CD4-positive, alpha-beta T cell treated with Interleukin-15 for 4 hours (primary cell): Measurements from ENCODE around the gene CRACR2B.

Experiments
- DNase-seq: peaks from one replicate; pipeline ENCODE4 v3.0.0-alpha.2; 2020; ENCODE audit warnings: low spot score

Gene CRACR2B

GRCh38 chr11:794766-795633, 32.7 kb upstream of the CRACR2B start:
- no peak for DNase-seq

DNA sequence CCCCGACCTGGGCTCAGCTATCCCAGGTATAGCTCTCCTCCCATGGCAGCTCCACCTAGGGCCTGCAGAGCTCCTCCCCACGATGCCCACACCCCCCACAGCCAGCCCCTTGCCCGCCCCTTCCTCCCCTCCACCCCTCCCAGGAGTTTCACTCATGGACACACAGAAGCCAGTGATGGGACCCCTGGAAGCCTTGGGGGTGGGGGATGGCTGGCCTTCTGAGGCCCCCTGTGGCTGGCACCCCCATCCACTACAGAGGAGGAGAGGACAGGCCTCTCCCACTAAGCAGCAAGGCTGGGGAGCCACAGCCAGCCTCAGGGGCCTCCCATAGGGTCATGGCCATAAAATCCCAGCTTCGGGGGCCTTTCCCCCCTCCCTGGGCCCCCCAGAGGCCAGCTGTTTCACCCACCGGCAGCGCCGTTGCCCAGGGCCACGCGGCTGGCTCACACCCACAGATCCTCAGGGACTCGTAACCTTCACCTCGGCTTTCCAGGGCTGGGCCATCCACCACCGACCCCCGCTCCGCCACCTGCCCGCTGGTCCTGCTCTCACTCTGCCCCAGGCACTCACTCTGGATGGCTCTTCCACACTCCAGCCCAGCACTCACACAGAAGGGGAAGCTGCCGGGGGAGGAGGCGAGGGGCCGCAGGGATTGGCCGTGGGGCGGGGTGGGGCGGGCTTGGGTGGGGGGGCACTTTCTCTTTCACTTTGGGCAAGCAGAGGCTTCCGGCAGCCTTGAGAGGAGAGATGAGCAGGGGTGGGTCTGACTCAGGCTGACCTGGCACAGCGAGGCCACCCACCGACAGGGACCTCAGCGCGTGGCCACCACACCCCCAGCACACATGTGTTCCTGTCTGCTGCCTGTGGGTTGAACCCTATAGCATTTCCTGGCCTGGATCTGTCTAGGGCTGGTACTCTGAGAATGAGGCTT, 31.8 kb upstream of the CRACR2B start:
- DNase-seq = peak; percentile 82

DNA sequence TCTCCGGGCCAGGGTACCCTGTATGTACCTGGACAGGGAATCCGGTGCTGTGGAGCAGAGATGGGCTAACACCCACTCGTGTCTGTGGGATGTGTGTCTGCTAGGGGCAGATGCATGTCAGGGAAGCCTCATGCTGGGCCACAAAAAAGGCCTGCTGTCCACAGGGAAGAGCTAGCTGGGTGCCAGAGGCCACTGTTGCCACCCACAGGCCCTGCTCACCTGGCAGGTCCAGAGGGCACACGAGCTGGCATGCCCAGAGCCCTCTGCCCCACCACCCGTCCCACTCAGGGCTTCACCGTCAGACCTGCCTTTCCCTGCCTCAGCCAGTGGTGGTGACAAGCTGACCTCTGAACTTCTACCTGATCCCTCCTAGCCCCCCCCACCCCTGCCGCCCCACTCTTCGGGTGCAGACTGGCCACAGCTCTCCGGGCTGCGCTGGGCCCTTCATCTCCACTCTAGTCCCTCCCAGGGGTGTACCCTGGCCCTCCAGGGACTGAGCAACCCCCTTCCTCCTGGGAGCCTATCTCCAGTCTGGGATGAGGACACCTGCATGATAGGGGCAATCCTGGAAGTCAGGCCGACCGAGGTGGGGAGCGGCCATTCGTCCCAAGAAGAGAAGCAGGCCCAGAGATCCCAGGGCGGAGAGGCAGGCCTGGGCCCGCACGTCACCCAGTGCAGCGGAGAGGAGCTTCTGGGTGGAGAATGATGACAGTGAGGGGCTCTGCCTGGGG, 31.0 kb upstream of the CRACR2B start:
- DNase-seq = no peak

- peak; percentile 81 for DNase-seq
Measured at GRCh38 chr11:797296-798092, 30.2 kb upstream of the CRACR2B start.

DNA sequence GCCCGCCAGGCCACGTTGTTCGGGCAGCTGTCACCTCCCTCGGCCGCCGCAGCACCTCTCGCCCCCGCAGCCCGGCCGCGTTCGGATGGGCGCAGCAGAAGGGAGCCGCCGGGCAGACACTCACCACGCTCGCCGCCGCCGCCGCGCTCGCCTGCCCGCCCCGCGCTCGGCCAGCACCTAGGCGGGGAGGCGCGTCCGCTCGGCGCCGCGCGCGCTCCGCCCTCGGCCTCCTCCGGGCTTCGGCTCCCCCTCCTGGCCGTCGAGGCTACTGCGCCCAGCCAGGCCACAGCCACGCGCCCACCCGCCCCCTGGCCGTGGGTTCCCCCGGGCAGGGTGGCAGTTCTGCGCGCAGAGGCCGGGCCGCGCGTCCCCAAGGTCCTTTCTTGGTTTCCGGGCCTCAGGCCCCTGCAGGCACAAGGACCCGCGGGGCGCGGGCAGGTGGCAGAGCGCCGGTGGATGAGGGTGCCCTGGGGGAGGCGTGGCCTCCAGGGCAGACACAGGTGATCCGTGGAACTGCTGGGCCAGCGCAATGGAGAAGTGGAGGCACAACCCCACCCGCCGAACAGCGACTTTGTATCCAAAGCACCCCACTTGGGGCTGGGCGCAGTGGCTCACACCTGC, 29.5 kb upstream of the CRACR2B start, which contains the start of gene SLC25A22:
Gene SLC25A22, minus strand, starts transcription at position 189 of the 621 bp plus-strand sequence. CDS start 3,275 bp downstream, outside the sequence.
- peak; percentile 78 for DNase-seq

DNA sequence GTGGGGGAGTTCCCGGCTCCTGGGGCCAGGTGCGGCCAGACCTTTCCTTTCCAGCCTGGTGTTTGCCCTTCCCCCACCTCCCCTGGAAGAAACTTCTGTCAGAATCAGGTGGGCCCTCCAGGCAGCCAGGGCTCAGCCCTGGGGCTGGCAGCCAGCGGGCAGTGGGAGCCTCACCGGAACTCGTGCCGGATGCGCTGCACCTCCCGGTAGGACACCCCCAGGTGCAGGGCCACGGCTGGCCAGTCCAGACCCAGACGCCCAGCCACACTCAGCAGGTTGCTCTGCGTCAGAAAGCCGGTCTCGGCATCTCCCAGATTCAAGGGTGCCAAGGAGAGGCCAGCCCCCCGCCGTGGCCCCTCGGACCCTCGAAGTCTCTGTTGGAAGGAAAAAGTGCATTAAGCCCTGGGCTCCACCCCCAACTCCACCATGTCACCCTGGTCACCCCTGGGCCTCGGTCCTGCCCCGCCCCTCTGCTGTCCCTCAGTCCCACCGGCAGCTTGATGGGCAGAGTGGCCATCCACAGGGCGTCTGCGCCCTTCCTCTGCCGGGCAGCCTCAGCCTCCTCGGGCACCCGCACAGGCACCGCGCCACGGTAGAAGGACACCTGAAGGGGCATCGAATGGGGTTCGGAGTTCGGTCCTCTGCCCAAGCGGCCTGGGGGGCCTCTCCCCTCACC, 27.9 kb upstream of the CRACR2B start:
- DNase-seq = no peak

- DNase-seq = no peak
Measured at GRCh38 chr11:800473-800872, 27.2 kb upstream of the CRACR2B start.

DNA sequence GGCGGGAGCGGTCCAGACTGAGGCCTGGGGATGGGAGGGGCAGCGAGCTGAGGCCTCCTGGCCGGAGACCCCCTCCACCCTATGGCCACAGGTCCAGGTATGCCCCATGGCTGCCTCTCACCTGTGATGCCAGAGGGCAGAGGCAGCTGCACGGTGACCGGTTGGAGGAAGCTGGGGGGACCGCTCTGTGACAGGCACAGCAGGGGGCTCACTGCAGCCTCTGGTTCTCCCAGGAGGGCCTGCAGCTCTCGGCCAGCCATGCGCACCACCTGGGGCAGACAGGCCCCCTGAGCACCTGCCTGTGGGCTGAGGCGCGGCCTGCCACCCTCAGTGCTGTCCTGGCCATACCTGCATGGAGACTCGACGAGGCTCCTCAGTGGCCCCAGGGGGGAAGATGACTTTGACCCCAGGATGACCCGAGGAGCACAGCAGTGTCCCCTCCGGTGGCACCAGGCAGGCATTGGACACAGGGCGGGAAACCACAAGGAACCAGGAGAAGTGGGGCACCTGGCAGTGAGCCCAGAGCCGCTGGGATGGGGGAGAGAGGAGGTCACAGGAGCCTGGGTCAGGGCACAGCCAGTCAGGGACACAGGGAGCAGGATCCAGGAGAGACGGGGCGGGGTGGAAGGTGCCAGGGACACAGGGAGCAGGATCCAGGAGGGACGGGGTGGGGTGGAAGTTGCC, 26.5 kb upstream of the CRACR2B start:
- no peak for DNase-seq

DNA sequence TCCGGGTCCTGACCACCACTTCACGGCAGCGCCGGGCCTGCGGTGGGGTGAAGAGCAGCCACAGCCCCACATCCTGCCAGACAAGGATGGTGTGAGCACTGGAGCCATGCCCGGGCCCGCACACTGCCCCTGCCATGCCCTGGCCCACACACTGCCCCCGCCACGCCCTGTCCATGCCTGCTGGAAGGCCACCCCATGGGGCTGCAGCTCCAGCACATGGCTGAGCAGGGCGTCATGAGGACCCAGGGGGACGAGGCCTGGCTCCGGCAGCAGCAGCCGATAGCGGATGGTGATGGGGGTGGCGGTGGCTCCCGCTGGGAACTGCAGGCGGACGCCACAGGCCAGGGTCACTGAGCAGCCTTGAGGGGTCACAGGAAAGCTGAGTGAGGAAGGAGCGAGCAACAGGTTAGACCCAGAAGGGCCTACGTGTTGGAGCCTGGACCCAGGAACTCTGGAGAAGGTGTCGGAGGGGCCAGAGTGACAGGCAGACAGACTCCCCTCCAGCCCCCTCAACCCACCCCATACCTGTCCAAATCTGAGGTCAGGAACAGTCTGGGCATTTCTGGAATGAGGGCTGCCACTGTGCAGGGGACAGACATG, 25.6 kb upstream of the CRACR2B start:
- DNase-seq = no peak

DNA sequence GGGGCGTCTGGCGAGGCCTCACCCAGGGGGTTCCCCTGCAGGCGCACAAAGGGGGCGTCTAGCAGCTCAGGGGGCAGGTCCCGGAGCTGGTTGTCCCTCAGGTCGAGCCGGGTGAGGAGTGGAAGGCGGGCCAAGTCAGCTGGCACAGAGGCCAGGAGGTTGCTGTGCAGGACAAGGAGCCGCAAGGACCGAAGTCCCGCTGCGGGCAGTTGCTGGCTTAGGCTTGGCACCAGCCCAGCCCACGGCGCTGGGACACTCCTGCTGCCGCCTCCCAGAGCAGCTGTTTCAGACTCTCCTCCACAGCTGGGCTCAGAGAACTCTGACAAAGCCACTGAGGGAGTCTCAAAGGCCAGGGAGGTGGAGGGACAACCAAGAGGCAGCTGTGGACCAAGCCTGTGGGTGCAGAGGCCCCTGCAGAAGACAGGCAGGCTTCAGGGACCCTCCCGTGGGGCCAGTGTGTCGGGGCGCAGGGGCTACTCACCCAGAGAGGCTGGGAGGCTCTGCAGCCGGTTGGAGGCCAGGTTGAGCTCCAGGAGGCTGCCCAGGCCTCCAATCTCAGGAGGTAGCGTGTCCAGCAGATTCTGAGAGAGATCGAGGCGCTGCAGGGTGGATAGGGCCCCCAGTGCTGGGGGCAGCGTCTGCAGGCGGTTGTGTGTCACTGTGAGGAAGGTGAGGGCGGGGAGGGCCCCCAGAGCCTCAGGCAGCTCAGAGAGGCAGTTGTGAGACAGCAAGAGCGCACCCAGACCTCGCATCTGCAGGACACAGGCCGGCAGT, 24.8 kb upstream of the CRACR2B start:
- DNase-seq = no peak

DNA sequence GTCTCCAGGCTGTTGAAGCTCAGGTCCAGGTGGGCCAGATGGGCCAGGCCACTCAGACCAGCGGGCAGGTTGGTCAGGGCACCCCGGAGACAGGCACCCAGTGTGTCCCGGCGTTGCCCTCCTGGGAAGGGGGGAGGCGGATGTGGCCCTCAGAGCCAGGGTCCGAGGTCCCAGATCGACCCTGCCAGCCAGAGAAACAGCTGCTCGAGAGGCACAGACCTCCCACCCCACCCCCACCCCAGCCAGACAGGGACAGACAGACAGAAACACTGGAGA, 24.3 kb upstream of the CRACR2B start:
- no peak for DNase-seq

DNA sequence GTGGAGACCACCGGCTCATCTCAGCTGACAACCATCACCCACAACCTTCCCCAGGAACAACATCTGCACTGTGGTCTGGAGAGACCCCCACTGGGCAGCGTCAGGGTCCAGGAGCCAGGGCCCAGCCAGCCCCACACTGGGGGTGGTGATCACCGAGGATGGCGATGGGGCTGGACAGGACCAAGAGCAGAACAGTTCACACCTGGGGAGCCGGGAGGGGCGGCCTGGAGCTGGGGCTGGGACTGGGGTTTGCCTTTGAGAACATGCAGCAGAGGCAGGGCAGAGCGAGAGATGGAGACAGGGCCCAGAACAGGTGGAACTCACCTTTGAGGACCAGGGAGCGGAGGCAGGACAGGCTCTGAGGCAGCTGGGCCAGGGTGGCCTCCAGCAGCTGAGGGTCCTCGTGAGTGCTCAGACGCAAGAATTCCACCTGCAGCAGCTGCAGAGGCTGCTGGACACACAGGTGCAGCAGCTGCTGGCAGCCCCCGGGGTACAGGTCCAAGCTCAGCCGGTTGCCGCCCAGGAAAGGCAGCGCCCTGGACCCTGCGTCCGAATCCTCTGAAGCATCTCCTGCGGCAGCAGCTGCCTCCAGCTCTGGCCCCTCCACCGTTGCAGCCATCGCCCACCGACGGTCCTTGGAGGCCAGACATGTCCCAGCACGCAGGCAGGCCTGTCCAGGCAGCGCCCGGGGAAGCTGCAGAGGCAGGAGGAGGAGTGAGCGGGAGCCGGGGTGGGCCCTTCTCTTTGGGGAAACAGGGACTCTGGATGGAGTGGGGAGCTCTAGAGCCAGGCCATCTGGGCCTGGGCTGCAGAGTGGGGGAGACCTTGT, 23.7 kb upstream of the CRACR2B start:
- no peak for DNase-seq

DNA sequence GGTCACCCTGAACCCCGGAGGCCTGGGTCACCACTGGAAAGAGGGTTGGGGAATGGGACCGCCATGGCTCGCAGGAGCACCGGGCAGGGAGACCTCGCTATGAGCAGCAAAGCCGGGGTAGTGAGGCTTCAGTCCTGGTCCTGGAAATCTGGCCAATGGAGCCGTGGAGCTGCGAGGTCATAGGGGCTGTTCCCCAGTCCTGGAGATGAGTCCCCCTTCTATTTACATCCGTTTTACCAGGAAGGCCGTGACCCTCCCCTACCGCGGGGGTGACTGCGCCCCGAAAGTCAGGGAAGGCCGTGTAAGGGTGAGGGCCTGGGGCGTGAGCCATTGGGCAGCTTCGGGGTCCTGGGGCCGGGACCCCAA, 23.1 kb upstream of the CRACR2B start:
- no peak for DNase-seq

GRCh38 chr11:808427-809286, 19.1 kb upstream of the CRACR2B start:
- DNase-seq = peak; percentile 32

- DNase-seq = peak; percentile 96
Measured at GRCh38 chr11:809287-810039, 18.3 kb upstream of the CRACR2B start, which contains the start of gene RPLP2. Gene RPLP2 (plus strand): TSS chr11:809967. CDS start chr11:810235, 268 bp downstream.

DNA sequence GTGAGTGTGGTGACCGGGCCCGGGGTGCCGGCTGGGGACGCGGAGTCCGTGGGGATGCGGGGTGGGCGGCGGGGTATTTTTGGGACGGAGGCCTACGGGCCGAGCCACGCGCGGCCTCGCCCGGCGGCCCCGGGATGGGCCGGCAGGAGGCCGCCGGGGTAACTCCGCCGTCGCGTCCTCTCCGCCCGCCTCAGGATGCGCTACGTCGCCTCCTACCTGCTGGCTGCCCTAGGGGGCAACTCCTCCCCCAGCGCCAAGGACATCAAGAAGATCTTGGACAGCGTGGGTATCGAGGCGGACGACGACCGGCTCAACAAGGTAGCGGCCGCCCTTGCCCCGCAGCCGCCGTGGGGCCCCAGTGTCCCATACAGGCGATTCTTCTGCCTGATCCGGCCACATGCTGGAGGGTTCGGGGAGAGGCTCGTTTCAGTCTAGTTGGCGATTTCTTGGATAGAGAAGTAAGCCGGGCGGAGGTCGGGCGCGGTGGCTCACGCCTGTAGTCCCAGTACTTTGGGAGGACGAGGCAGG, 17.6 kb upstream of the CRACR2B start:
- DNase-seq = no peak
